ENCODE data around the gene TNNC2.

Gene TNNC2

DNA sequence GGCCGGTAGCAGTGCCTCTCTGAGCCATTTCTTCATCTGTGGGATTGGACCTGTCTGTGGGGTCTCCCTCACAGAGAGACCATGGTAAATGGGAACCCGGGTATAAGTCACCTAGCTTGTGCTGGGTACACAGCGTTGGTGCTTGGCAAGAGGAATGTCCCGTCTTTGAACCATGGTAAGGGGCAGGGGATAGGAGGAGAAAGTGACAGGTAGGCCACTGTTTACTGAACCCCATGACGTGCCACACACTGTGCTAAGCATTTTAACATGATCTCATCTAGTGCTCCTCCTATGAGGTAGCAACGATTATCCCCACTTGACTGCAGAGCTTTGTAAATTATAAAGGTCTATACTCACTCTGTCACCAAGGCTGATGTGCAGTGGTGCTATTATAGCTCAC, 600 bp upstream of the TNNC2 start:
- no peak overlapping the region for H3K4ac ChIP-seq (ENCODE audit: low read depth in 1 of 2, low read length in 2 of 2)
- no peak overlapping the region for H2AK5ac ChIP-seq (ENCODE audit: low read length, severe bottlenecking)
- H3K4me2 ChIP-seq (ENCODE audit: low read length, poor library complexity, severe bottlenecking), result no peak overlapping the region
- no peaks in the 10 kb centered on the region for H3K9me3 ChIP-seq (ENCODE audit: control insufficient read depth, low read length)
- no peak for DNase-seq
- H4K91ac ChIP-seq (ENCODE audit: low read length), result no peak overlapping the region
- H2AFZ ChIP-seq (ENCODE audit: low read depth, low read length), result no peak overlapping the region
- no peak overlapping the region for H3K27ac ChIP-seq (ENCODE audit: low read length, poor library complexity, severe bottlenecking)
- no peak overlapping the region for H3K23ac ChIP-seq (ENCODE audit: low read length in 2 of 2)
- H3K4me1 ChIP-seq (ENCODE audit: control insufficient read depth, insufficient read depth, low read depth, low read length), result peaks cover 23% of the 10 kb centered on the region
- H2BK5ac ChIP-seq (ENCODE audit: low read depth, low read length, poor library complexity, severe bottlenecking), result no peak overlapping the region
- 92% methylated on average over 6 of the region's 6 CpGs for WGBS
- no peak overlapping the region for H2BK15ac ChIP-seq (ENCODE audit: low read depth, poor library complexity, severe bottlenecking)
- H3K18ac ChIP-seq (ENCODE audit: low read depth in 1 of 2, low read length in 2 of 2), result no peak overlapping the region
- no peak overlapping the region for H2BK12ac ChIP-seq (ENCODE audit: low read length in 2 of 2)
- H2BK120ac ChIP-seq (ENCODE audit: low read depth, low read length), result no peak overlapping the region
- H3K4me3 ChIP-seq (ENCODE audit: insufficient read depth in 1 of 2, low read depth in 1 of 2, low read length in 2 of 2), result no peak overlapping the region
- H3K27me3 ChIP-seq (ENCODE audit: control insufficient read depth in 1 of 2, insufficient read depth in 1 of 2, low read length in 2 of 2), result peaks cover 8 to 12% of the 10 kb centered on the region in 2 experiments
- H3K14ac ChIP-seq (ENCODE audit: low read length in 2 of 2), result no peak overlapping the region
- no peak overlapping the region for H3K9ac ChIP-seq (ENCODE audit: low read length)
- no peaks in the 10 kb centered on the region for H3K36me3 ChIP-seq (ENCODE audit: control insufficient read depth in 1 of 2, insufficient read depth in 2 of 2, low read depth in 1 of 2, low read length in 2 of 2)
- no peaks in the 10 kb centered on the region for H3K79me1 ChIP-seq (replicated peaks; ENCODE audit: low read length, poor library complexity, severe bottlenecking)
- no peak overlapping the region for H4K8ac ChIP-seq (ENCODE audit: low read length)

DNA sequence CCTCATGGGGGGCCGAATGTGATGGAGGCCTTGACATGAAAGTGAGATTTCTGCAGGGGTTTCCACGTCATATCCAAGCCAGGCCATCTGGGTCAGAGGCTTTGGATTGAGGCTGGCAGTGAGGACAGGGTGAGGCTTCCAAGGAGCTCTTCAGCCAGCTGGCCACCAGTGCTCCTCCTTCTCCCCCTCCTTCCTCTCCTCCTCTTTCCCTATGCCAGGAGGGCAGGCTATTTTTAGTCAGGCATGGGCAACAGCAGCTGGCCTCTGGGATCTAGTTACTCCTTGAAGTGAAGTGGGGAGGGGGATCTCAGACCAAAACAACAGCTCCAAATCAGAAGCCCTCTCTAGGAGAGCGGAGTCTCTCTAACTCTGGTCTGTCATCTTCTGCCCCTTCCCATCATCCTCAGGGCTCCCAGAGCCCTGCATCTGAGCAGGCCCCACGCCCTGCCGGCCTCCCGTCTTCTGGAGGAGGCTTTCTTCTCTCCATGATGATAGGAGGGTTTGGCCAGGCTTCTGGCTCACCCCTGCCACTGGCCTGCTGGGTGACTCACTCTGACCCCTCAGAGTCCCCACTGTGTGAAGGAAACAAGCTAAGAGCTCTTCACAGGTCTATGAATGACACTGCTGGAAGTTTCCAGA, 612 bp downstream of the TNNC2 start:
- 62% methylated on average over 6 of the region's 6 CpGs for WGBS
- Histone ChIP-seq H2AK5ac (ENCODE audit: low read length, severe bottlenecking) (no peak overlapping the region), H3K4me3 (ENCODE audit: insufficient read depth in 1 of 2, low read depth in 1 of 2, low read length in 2 of 2) (no peak overlapping the region), H3K9me3 (ENCODE audit: control insufficient read depth, low read length) (no peaks in the 10 kb centered on the region), H3K9ac (ENCODE audit: low read length) (peak overlapping the region; percentile 64), H3K14ac (ENCODE audit: low read length in 2 of 2) (no peak overlapping the region), H2BK5ac (ENCODE audit: low read depth, low read length, poor library complexity, severe bottlenecking) (no peak overlapping the region), H2BK12ac (ENCODE audit: low read length in 2 of 2) (peak overlapping the region in 1 of 2 experiments; percentile 60), H3K23ac (ENCODE audit: low read length in 2 of 2) (no peak overlapping the region), H3K36me3 (ENCODE audit: control insufficient read depth in 1 of 2, insufficient read depth in 2 of 2, low read depth in 1 of 2, low read length in 2 of 2) (no peaks in the 10 kb centered on the region), H3K79me1 (replicated peaks; ENCODE audit: low read length, poor library complexity, severe bottlenecking) (no peaks in the 10 kb centered on the region), H3K18ac (ENCODE audit: low read depth in 1 of 2, low read length in 2 of 2) (peak overlapping the region in 1 of 2 experiments; percentile 26), H4K8ac (ENCODE audit: low read length) (no peak overlapping the region), H2BK15ac (ENCODE audit: low read depth, poor library complexity, severe bottlenecking) (no peak overlapping the region), H2AFZ (ENCODE audit: low read depth, low read length) (no peak overlapping the region), H3K4ac (ENCODE audit: low read depth in 1 of 2, low read length in 2 of 2) (no peak overlapping the region), H3K4me2 (ENCODE audit: low read length, poor library complexity, severe bottlenecking) (no peak overlapping the region), H3K27me3 (ENCODE audit: control insufficient read depth in 1 of 2, insufficient read depth in 1 of 2, low read length in 2 of 2) (peaks cover 15 to 16% of the 10 kb centered on the region in 2 experiments), H4K91ac (ENCODE audit: low read length) (no peak overlapping the region), H3K27ac (ENCODE audit: low read length, poor library complexity, severe bottlenecking) (no peak overlapping the region), H2BK120ac (ENCODE audit: low read depth, low read length) (no peak overlapping the region), H3K4me1 (ENCODE audit: control insufficient read depth, insufficient read depth, low read depth, low read length) (peaks cover 25% of the 10 kb centered on the region)
- DNase-seq, result peak; percentile 64

DNA sequence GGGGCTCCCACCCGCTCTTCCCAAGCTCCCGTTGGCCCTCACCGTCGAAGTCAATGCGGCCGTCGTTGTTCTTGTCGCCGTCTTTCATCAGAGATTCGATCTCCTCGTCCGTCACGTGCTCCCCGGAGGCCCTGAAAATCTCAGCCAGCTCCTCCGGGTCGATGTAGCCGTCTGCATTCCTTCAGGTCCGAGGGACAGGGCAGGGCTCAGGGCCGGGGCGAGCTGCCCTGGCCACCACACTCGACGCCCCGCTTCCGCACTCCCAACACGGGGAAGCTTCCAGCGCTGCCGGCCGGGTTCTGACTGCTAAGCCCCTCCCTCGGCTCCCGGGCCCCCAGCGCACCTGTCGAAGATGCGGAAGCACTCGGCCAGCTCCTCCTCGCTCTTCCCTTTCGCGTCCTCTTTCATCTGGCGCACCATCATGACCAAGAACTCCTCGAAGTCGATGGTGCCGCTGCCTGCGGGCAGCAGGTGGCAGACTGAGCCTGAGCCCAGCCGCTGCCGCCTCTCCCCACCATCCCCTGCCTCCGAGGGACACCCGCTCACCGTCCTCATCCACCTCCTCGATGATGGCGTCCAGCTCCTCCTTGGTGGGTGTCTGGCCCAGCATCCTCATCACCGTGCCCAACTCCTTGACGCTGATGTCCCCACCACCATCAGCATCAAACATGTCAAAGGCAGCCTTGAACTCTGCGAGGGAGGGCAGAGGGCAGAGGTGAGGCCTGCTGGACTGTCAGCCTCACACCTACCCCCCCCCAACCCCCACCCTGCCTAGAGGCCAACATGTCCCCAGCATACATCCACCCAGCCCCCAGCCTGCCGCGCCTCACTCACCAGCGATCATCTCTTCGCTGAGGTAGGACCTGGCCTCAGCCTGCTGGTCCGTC, 2.9 kb downstream of the TNNC2 start:
- Histone ChIP-seq H3K9me3 (ENCODE audit: control insufficient read depth, low read length) (no peaks in the 10 kb centered on the region), H3K79me1 (replicated peaks; ENCODE audit: low read length, poor library complexity, severe bottlenecking) (no peaks in the 10 kb centered on the region)
- 36% methylated on average over 57 of the region's 57 CpGs for whole genome bisulfite sequencing

DNA sequence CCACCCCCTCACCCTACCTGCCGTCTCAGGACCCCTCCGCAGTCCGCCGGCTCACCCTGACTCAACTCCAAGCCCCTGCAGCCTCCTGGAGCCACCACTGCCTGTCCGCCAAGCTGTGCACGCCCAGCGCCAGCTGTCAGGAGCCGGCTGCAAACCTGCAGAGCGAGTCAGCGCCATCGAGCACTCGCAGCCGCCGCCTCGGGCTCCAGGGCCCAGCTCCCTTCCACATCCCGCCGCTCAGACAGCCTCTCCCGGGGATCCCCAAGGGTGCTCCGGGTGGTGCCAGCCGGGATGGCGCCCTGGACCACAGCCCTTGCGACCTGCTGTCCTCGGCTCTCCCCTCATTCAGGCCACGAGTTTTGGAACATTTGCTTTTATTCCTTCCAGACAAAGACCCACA, 4.3 kb downstream of the TNNC2 start:
- DNase-seq, result peak; percentile 40
- Histone ChIP-seq H2BK5ac (ENCODE audit: low read depth, low read length, poor library complexity, severe bottlenecking) (no peak overlapping the region), H2BK15ac (ENCODE audit: low read depth, poor library complexity, severe bottlenecking) (no peak overlapping the region), H2BK12ac (ENCODE audit: low read length in 2 of 2) (no peak overlapping the region), H4K91ac (ENCODE audit: low read length) (no peak overlapping the region), H3K27me3 (ENCODE audit: control insufficient read depth in 1 of 2, insufficient read depth in 1 of 2, low read length in 2 of 2) (peaks cover 15 to 16% of the 10 kb centered on the region in 2 experiments), H3K4me2 (ENCODE audit: low read length, poor library complexity, severe bottlenecking) (peak overlapping the region; percentile 24), H3K4ac (ENCODE audit: low read depth in 1 of 2, low read length in 2 of 2) (no peak overlapping the region), H3K9me3 (ENCODE audit: control insufficient read depth, low read length) (no peaks in the 10 kb centered on the region), H3K14ac (ENCODE audit: low read length in 2 of 2) (no peak overlapping the region), H3K9ac (ENCODE audit: low read length) (no peak overlapping the region), H3K4me3 (ENCODE audit: insufficient read depth in 1 of 2, low read depth in 1 of 2, low read length in 2 of 2) (peak overlapping the region in 1 of 2 experiments; percentile 7), H2BK120ac (ENCODE audit: low read depth, low read length) (no peak overlapping the region), H3K23ac (ENCODE audit: low read length in 2 of 2) (no peak overlapping the region), H3K36me3 (ENCODE audit: control insufficient read depth in 1 of 2, insufficient read depth in 2 of 2, low read depth in 1 of 2, low read length in 2 of 2) (no peaks in the 10 kb centered on the region), H3K27ac (ENCODE audit: low read length, poor library complexity, severe bottlenecking) (no peak overlapping the region), H2AK5ac (ENCODE audit: low read length, severe bottlenecking) (no peak overlapping the region), H3K79me1 (replicated peaks; ENCODE audit: low read length, poor library complexity, severe bottlenecking) (no peaks in the 10 kb centered on the region), H4K8ac (ENCODE audit: low read length) (no peak overlapping the region), H3K18ac (ENCODE audit: low read depth in 1 of 2, low read length in 2 of 2) (peak overlapping the region in 1 of 2 experiments; percentile 15), H2AFZ (ENCODE audit: low read depth, low read length) (no peak overlapping the region), H3K4me1 (ENCODE audit: control insufficient read depth, insufficient read depth, low read depth, low read length) (peaks cover 25% of the 10 kb centered on the region)
- 41% methylated on average over 22 of the region's 24 CpGs for WGBS

More for the DNA sequence above, 2.9 kb downstream of the TNNC2 start:
- peaks cover 15 to 16% of the 10 kb centered on the region in 2 experiments for H3K27me3 ChIP-seq (ENCODE audit: control insufficient read depth in 1 of 2, insufficient read depth in 1 of 2, low read length in 2 of 2)
- no peaks in the 10 kb centered on the region for H3K36me3 ChIP-seq (ENCODE audit: control insufficient read depth in 1 of 2, insufficient read depth in 2 of 2, low read depth in 1 of 2, low read length in 2 of 2)
- H3K4me3 ChIP-seq (ENCODE audit: insufficient read depth in 1 of 2, low read depth in 1 of 2, low read length in 2 of 2), result peak overlapping the region in 1 of 2 experiments; percentile 60
- no peak overlapping the region for H2BK120ac ChIP-seq (ENCODE audit: low read depth, low read length)
- no peak overlapping the region for H3K27ac ChIP-seq (ENCODE audit: low read length, poor library complexity, severe bottlenecking)
- no peak overlapping the region for H2AFZ ChIP-seq (ENCODE audit: low read depth, low read length)
- H3K4ac ChIP-seq (ENCODE audit: low read depth in 1 of 2, low read length in 2 of 2), result no peak overlapping the region
- no peak overlapping the region for H3K4me2 ChIP-seq (ENCODE audit: low read length, poor library complexity, severe bottlenecking)
- no peak overlapping the region for H2AK5ac ChIP-seq (ENCODE audit: low read length, severe bottlenecking)
- peak overlapping the region; percentile 32 for H3K9ac ChIP-seq (ENCODE audit: low read length)
- H2BK5ac ChIP-seq (ENCODE audit: low read depth, low read length, poor library complexity, severe bottlenecking), result no peak overlapping the region
- peaks cover 25% of the 10 kb centered on the region for H3K4me1 ChIP-seq (ENCODE audit: control insufficient read depth, insufficient read depth, low read depth, low read length)
- peak; percentile 33 for DNase-seq
- peak overlapping the region in 1 of 2 experiments; percentile 60 for H3K23ac ChIP-seq (ENCODE audit: low read length in 2 of 2)
- peak overlapping the region in 1 of 2 experiments; percentile 11 for H3K14ac ChIP-seq (ENCODE audit: low read length in 2 of 2)
- peak overlapping the region; percentile 87 for H4K91ac ChIP-seq (ENCODE audit: low read length)
- peak overlapping the region; percentile 61 for H4K8ac ChIP-seq (ENCODE audit: low read length)
- peak overlapping the region in 1 of 2 experiments; percentile 49 for H3K18ac ChIP-seq (ENCODE audit: low read depth in 1 of 2, low read length in 2 of 2)
- peak overlapping the region in 1 of 2 experiments; percentile 58 for H2BK12ac ChIP-seq (ENCODE audit: low read length in 2 of 2)
- H2BK15ac ChIP-seq (ENCODE audit: low read depth, poor library complexity, severe bottlenecking), result peak overlapping the region; percentile 30

Data from mesenchymal stem cell (in vitro differentiated cells and primary cell).